Kidney (tissue), 14 donors: ENCODE measurements around the gene ZIM2. TPM values are rescaled to one million over a fixed set of nuclear protein-coding genes. Genes with fewer than 3 reads are reported as not detected.

Experiments
- DNase-seq, 5 donors: peaks; one replicate each; pipeline ENCODE4 v3.0.0-alpha.2; 2013 to 2020
- FAIRE-seq: peaks from 2 replicates; lab custom pipeline; 2012; peaks lifted over from hg19 to GRCh38; lab: Jason Lieb, UNC
- H3K27ac ChIP-seq, 2 donors: one replicate each; pipeline ENCODE4 v1.7.0; 2013; ENCODE audit warnings: low read depth in 2 of 2, low read length in 2 of 2, inconsistent platforms in 1 of 2
- H3K27me3 ChIP-seq: one replicate; pipeline ENCODE4 v1.7.1; 2013; ENCODE audit warnings: low read length, inconsistent platforms; ENCODE audit not compliant: control insufficient read depth, insufficient read depth
- H3K36me3 ChIP-seq, 3 donors: one replicate each; pipeline versions ENCODE4 v1.7.0 to v1.7.1; 2013; ENCODE audit warnings: low read length in 3 of 3, control low read depth in 1 of 3, inconsistent platforms in 1 of 3; ENCODE audit not compliant: insufficient read depth in 3 of 3, control insufficient read depth in 2 of 3
- H3K4me1 ChIP-seq, 3 donors: one replicate each; pipeline versions ENCODE4 v1.7.0 to v1.7.1; 2013; ENCODE audit warnings: low read length in 3 of 3, inconsistent platforms in 1 of 3, low read depth in 1 of 3; ENCODE audit not compliant: control insufficient read depth in 2 of 3, insufficient read depth in 2 of 3
- H3K4me3 ChIP-seq, 3 donors: one replicate each; pipeline versions ENCODE4 v1.7.0 to v1.8.1; 2013; ENCODE audit warnings: low read length in 3 of 3, control low read depth in 1 of 3, inconsistent platforms in 1 of 3
- H3K9ac ChIP-seq, 3 donors: one replicate each; pipeline versions ENCODE4 v1.7.0 to v1.7.1; 2013; ENCODE audit warnings: low read length in 3 of 3, control low read depth in 1 of 3, inconsistent platforms in 1 of 3
- H3K9me3 ChIP-seq, 3 donors: one replicate each; pipeline versions ENCODE4 v1.7.0 to v1.7.1; 2013; ENCODE audit warnings: low read length in 3 of 3, control low read depth in 1 of 3, inconsistent platforms in 1 of 3; ENCODE audit not compliant: control insufficient read depth in 2 of 3, insufficient read depth in 1 of 3
- CTCF ChIP-seq: IDR thresholded peaks from 3 replicates; pipeline ENCODE4 v1.5.1; 2012; ENCODE audit warnings: mild to moderate bottlenecking, moderate library complexity, borderline replicate concordance; ENCODE audit not compliant: insufficient read depth; ENCODE audit errors: extremely low read depth
- intact Hi-C: fragments of 100-400 bp; cut with DNase I; formaldehyde crosslinking; loops from one replicate; pipeline ENCODE4 v1.11.1; 2022
- polyA plus RNA-seq: library from polyadenylated mRNA; stranded (reverse); fragments of 350-450 nt; fragmentation: Illumina TruSeq; extraction: RNeasy Lipid Tissue Mini Kit (QIAGEN cat#74804); gene quantifications from one replicate; pipeline ENCODE4 v1.2.3, GENCODE V29; 2014; ENCODE audit warnings: low read depth, low replicate concordance; ENCODE audit not compliant: insufficient read depth
- total RNA-seq: library from RNA; stranded (reverse); fragmentation: NEBNext Ultra II Directional; extraction: Animal tissue kit (Norgen Biotek cat#: 25700); gene quantifications from one replicate; pipeline ENCODE4 v1.2.1, GENCODE V29; 2021
- donor health status: control.
- donor health status: control.
- donor health status: control.
- donor health status: control.
- donor health status: control.
- donor health status: DM: yes; HTN: yes; CAD: no.
- donor health status: Normal renal cell carcinoma (clear cell type).

ZIM2 gene
- total and polyA plus RNA-seq, 2 donors from 2014 or later = 0.47 TPM; not detected in 1

DNA sequence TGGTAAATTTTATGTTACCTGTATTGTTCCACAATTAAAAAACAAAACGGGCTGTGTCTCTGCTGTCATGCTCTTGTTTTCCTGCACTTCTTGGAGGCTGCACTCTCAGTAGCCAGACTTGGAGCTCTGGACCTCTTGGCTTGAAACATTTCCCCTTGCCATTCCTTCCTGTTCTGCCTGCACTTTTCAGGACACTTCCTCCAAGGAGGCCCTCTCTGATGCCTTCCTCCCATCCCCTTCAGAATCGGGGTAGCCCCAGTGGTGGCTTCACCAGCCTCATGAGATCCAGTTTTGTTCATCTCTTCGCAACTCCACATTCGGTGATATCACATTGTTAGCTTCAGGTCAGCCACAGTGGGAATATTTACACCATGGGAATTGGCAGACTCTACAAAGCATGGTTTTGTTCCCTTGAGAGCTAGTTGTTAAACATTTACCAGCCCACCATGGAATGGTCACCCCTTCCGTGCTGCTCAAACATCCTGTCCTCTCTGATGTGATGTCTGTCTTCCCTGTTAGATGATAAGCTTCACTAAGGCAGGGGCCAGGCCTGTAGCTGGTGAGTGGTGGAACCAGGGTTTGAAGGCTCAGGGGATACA lies 40.2 kb upstream of the ZIM2 start:
- no peaks in the 10 kb centered on the region for H3K27me3 ChIP-seq
- peaks cover 0 to 5% (median 0%) of the 10 kb centered on the region in 3 donors for H3K9me3 ChIP-seq
- DNase-seq (no peak), FAIRE-seq (no peak)
- TF ChIP-seq CTCF = no peak
- H3K27ac ChIP-seq = no peak overlapping the region
- no peaks in the 10 kb centered on the region for H3K4me1 ChIP-seq
- intact Hi-C loops = no loop called here
- H3K9ac ChIP-seq = no peak overlapping the region
- no peak overlapping the region for H3K4me3 ChIP-seq
- H3K36me3 ChIP-seq = no peaks in the 10 kb centered on the region

- Histone ChIP-seq H3K9me3 (peaks cover 0 to 13% (median 0%) of the 10 kb centered on the region in 3 donors), H3K27me3 (no peaks in the 10 kb centered on the region), H3K4me1 (no peaks in the 10 kb centered on the region), H3K36me3 (no peaks in the 10 kb centered on the region), H3K27ac (no peak overlapping the region), H3K4me3 (no peak overlapping the region), H3K9ac (no peak overlapping the region)
- intact Hi-C loops = no loop called here
- FAIRE-seq = no peak
- TF ChIP-seq CTCF = no peak
- no peak for DNase-seq
Measured at GRCh38 chr19:56877069-56877715, 36.7 kb upstream of the ZIM2 start.

- H3K27ac ChIP-seq = no peak overlapping the region
- no peak overlapping the region for H3K9ac ChIP-seq
- DNase-seq (no peak), FAIRE-seq (no peak)
- no peak for TF ChIP-seq CTCF
- no peak overlapping the region for H3K4me3 ChIP-seq
- intact Hi-C loops = no loop called here
- peaks cover 0 to 10% (median 0%) of the 10 kb centered on the region in 3 donors for H3K9me3 ChIP-seq
- H3K27me3 ChIP-seq = no peaks in the 10 kb centered on the region
- H3K4me1 ChIP-seq = no peaks in the 10 kb centered on the region
- no peaks in the 10 kb centered on the region for H3K36me3 ChIP-seq
Measured at GRCh38 chr19:56875717-56876116, 35.2 kb upstream of the ZIM2 start.
